COR-L47 (cell line): ENCODE results near the gene FCRLB.
"Not testable (repeated sequence)": the region's sequence is repeated elsewhere in the genome, so short reads cannot be mapped to it uniquely, and the experiment has no call there.

Experiments used
- DNase-seq: peaks from one replicate; lab custom pipeline; 2025; lab: John Stamatoyannopoulos, UW

The FCRLB gene

DNA sequence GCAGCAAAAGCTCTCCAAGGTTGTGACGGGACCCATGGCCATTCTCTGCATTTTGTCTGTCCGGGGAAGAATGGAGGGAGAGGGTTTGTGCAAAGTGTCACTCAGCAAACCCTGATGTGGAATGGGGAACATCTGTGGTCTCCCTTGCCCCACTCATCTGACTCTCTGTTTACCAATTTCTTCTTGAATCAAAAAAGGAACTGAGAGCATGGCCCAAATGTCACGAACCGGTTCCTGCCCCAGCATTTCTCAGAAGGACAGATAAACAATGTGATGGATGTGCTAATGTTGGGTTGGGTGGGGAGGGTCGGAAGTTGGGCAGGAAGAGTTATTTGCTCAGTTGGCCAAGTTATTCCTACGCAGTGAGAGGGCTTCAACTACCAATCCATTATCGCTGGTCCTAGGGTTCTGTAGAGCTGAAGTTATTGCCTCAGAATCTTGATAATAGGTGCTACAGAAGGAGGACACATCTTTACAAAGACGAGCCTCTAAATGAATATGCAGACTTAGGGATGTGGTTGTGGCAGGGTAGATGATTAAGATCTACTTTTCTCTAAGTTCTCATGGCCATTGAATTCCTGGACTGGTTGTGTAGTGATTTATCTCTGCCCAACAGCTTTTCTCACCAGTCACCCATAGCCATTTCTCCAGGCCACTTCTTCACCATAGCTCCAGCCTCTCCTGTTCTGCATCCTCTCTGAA lies 18.7 kb downstream of the FCRLB start:
- no peak for DNase-seq

DNA sequence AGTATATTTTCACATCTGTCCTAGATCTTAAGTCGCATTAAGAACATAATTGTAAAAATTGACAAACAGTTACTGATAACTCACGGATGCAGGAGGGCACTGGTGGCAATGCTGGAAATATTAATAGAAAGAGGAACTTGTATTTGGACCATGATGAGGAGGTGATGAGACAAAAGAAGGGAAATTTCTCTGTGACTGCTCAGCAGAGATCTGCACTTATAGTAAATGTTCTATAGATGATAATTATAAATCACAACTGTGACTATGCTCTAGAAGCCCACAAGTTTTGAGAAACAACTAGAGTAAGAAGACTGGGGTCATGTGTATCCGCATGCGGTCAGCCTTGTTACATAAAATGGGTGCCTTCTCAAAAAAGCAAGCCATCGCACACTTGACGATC lies 19.6 kb downstream of the FCRLB start:
- no peak for DNase-seq

DNA sequence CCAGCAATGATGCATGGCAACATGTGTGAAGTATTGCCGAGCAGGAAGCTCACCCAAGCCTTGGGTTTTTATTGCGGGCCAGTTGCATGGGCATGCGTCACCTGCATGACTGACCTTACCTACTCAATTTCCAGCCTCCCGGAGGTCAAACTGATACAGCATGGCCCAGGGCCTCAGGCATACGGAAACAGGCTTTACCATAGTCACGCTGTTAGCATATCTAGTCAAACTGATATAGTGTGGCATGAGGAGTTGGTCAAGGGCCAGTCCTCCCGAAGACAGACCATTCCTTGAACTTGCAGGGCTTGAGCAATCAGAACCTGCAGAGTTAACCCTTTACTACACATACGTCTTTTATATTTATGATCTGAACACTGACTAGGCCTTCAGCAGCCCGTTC lies 21.9 kb downstream of the FCRLB start:
- no peak for DNase-seq

DNA sequence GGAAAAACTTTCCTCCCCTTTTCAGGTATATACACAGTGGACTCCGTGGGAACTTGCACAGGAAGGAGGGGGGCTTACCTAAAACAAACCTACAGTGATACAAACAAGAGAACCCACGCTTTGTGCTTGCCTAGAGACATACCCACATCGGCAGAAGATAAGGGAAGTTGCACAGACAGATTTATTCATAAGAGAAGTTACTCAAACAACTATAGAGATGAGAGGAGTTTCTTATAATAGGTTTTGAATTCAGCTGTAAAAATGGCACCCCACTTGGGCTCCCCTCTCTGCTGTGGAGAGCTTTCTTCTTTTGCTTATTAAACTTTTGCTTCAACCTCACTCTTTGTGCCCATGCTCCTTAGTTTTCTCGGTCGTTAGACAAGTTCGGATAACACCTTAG lies 26.5 kb downstream of the FCRLB start:
- no peak for DNase-seq

DNA sequence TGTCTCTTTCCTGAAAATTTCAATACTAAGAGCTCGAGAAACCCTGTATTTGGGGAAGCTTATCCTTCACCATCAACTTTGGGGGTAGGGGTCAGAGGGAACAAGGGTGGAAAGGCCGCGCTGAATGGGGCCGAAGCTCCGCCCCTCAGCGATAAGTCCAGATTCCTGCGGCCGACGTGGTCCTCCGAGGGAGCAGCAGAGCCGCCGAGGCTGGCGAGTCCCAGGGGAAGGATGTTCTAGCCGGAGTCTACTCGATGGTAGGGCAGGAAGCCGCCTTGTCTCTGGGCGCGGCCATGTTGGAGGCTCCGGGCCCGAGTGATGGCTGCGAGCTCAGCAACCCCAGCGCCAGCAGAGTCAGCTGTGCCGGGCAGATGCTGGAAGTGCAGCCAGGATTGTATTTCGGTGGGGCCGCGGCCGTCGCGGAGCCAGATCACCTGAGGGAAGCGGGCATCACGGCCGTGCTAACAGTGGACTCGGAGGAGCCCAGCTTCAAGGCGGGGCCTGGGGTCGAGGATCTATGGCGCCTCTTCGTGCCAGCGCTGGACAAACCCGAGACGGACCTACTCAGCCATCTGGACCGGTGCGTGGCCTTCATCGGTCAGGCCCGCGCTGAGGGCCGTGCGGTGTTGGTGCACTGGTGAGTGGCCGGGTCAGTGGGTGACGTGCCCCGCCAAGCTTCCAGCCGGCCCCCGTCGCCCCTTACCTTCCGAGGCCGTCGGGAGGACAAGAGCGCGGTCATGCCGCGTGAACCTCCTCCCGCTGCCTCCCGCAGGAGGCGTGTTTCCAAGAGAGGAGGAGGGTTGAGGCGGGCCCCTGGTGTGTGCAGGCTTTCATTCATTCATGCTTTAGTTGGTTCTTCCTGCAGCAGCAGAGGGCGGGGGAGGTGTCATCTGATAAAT lies 28.4 kb downstream of the FCRLB start, which contains the start of gene DUSP12:
Gene DUSP12 (plus strand): TSS at position 278 of the 899 bp plus-strand sequence. CDS start 16 bp downstream, at position 294.
- DNase-seq, result peak; percentile 94

DNA sequence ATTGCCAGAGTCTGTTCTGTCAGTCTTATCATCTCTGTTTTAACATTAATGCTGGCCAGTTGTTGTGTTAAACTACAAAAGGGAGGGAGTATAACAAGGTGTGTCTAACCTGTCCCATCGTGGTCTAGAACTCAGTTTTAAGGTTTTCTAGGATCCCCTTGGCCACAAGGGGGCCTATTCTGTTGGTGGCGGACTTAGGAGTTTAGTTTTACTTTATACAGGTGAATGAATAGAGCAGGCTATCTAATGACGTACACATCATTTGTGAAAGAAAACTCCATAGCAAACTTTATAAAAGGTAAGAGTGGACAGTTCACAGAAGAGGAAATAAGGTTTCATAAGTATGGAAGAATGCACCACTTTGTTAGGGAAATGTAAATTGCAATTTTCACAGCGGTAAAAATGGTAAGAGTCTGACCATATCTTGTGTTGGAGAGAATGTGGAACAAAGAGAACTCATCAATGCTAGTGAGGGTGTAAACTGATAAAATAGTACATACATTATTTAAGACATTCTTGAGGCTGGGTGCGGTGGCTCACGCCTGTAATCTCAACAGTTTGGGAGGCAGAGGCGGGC lies 42.3 kb downstream of the FCRLB start:
- DNase-seq, result peak; percentile 6

DNA sequence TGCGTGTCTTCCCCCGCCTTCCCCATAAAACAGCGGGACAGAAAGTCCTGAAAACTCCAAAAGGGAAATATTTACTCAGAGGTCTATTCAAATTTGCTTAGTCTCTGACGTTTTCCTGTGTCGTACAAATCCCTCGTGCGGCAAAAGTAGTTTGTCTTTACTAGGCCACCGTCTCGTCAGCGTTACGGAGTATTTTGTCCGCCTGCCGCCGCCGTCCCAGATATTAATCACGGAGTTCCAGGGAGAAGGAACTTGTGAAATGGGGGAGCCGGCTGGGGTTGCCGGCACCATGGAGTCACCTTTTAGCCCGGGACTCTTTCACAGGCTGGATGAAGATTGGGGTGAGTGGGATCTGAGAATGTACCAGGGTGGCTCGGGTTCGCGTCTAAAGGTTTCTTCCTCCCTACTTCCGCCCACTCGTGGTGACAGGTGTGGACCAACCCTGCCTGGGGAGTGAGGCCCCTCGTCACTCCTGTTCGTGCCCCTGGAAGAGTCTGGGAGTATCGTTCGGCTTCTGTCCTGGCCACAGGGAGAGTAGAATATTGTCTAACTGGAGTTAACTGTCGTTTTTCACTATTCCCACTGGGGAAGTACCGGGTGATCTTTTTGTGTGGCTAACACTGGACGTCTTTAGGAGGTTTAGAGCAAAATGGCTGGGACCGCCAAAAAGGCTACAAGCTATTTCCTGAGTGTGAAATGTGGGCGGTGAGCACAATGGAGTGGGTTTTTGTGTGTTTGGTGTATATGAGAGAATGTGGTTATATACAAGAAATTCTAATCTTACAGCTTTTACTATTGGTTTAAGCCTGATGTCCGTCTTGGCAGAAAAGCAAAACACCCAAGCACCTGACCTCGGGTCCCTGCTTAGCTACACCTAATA lies 45.0 kb downstream of the FCRLB start, which contains the start of gene ATF6:
Gene ATF6 (plus strand): TSS at position 219 of the 880 bp plus-strand sequence. CDS start 41 bp downstream, at position 260.
- peak; percentile 86 for DNase-seq

DNA sequence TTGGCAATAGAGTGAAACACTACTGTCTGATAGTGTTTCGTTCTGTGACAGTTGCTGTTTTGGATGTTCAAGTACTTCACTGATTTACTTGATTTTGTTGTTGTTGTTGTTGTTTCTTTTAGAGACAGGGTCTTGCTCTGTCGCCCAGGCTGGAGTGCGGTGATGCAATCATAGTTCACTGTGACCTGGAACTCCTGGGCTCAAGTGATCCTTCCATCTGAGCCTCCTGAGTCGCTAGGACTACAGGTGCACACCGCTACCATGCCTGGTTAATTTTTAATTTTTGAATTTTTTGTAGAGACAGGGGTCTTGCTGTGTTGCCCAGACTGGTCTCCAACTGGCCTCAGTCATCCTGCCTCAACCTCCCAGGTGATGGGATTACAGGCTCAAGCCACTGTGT lies 47.1 kb downstream of the FCRLB start:
- no peak for DNase-seq

DNA sequence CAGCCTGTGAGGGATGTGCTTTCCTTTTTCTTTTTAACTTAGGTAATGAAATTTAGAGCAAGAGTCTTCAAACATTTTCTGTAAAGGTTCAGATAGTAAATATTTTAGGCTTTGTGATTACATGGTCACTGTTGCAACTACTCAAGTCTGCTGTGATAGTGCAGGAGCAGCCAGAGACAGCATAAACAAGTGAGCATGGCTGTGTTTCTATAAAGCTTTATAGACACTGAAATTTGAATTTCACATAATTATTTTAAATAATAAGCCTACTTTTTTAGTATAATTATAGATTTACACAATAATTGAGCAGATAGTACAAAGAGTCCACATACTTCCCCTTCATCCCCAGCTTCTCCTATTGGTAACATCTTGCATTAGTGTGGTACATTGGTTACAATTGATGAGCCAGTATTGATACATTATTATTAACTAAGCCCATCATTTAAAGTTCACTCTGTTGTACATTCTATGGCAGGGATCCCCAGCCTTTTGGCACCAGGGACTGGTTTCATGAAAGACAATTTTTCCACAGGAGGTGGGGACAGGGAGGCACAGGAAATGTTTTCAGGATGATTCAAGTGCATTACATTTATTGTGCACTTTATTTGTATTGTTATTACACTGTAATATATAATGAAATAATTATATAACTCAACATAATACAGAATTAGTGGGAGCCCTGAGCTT lies 47.8 kb downstream of the FCRLB start:
- no peak for DNase-seq

DNA sequence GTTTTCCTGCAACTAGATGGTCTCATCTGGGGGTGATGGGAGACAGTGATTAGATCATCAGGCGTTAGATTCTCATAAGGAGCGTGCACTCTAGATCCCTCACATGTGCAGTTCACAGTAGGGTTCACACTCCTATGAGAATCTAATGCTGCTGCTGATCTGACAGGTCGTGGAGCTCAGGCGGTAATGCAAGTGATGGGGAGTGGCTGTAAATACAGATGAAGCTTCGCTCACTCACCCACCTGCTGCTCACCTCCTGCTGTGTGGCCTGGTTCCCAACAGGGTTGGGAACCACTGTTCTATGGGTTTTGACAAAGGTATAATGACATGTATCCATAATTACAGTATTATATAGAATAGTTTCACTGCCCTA lies 48.3 kb downstream of the FCRLB start:
- DNase-seq, result not testable (repeated sequence)

DNA sequence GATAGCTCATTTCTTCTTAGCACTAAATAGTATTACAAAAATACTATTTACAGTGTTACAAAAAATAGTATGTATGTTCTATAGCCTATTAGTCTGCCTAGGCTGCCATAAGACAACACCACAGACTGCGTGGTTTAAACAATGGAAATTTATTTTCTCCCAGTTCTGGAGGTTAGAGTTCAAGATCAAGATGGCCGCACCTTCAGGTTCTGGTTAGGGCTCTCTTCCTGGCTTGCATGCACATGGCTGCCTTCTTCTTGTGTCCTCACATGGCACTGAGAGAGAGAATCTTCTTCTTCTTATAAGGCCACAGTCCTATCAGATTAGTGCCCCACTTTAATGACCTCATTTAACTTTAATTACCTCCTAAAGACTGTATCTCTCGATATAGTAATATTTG lies 48.9 kb downstream of the FCRLB start:
- no peak for DNase-seq

DNA sequence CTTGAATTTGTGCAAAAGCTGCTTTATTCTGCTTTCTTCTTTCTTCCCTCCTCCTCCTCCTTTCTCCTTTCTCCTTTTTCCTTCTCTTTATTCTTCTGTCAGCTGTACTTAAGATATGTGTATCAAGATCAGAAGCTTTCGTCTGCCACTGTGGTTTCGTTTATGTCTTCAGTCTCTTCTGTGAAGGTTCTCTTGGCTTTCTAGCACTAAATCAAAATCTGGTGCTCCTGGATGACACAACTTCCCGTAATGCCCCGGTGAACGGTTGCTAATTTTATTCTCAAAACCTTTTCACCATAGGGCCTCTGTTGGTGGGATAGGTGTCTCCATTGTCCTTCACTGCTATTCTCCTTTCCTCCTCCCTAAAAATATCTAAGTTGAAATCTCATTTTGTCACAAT lies 49.8 kb downstream of the FCRLB start:
- DNase-seq, result no peak

DNA sequence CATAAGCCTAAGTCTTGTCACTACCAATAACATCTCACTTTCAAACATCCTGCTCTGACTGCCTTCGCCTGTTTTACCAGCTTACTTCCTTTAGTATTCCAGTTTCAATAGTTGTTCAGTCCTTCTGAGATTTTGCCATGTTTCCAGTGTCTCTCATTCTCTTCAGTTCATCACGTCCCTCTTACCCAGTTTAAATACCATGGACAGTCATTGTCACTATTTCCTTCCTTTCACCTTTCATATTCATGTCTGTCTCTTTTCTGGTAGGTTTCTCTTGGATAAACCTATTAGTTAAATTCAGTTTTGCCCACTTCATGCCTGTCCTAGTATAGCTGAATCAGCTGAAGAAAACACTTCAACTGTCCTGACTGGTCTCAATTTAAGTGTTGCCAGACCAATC lies 50.6 kb downstream of the FCRLB start:
- DNase-seq, result no peak

DNA sequence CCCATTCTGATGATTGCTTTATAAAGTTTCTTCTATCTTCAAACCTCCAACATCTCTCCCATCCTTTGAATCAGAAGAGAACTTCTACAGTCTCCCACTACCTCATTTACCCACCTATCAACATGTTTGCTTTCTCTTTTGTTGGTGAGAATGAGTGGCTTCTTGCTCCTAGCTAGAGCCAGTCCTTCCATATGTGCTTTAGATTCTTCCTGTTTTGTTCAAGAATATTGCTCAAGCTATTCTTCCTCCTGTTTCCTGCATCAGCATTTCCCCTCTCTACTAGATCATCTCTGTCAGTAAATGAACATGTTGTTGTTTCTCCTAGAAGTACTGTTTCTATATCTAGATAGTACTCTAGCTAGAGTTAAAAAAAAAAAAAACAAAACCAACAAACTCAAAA lies 51.1 kb downstream of the FCRLB start:
- no peak for DNase-seq

DNA sequence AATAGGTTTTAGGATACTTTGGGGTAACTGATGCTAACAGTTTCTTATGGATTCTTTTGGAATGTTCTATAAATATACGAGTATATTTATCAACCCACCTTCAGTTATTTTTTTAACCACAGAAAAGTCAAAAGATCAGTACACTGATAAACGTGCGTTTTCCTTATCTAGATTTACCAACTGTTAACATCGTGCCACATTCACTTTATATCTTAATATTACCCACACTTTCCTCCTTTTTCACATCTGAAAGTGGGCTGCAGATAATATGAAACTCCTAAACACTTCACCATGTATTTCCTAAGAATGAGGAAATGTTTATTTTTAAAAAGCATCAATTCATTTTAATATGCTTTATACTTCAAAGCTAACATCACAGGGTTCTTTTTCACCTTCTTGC lies 52.4 kb downstream of the FCRLB start:
- DNase-seq, result no peak

DNA sequence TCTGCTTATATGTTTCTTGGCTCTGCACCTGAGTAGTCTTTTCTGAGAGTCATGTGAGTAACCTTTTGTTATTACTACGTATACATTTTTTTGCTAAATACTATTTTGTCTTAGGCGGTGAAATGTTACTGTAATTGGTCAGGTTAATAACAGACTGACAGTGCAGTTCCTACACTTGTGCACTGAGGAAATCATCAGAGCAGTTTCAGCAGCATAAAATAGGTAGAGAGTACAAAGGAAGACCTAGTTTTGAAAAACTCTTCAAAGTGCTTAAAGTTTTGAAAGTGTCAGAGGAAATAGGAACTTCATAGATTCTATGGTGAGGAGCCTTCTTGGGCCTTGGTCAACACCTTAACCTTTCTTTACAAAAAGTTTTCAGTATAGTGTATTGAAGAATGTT lies 55.9 kb downstream of the FCRLB start:
- DNase-seq, result no peak
